HG02642 (cell line): Measurements from ENCODE around the gene CTLA4.

Source experiments
- ATAC-seq: cut with Tn5 transposase; IDR thresholded peaks from one replicate; pipeline ENCODE4 v1.9.1; 2021; ENCODE audit warnings: mild to moderate bottlenecking; ENCODE audit not compliant: unreplicated experiment, poor library complexity

Gene CTLA4

DNA sequence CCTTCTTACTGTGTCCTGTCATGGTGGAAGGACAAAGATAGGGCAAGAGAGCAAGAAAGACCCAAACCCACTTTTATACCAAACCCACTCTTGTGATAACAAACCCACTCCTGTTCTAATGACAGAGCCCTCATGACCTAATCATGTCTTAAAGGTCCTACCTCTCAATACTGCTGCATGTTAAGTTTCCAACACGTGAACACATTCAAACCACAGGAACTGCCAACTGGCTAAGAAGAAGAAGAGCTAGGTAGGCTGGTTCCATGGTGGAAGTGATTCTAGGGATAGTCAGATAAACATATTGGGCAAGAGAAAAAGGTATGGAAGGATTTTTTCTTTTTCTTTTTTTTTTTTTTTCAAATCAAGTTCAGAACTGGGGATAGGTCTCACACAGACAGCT, 22.0 kb downstream of the CTLA4 start:
- no peak for ATAC-seq

GRCh38 chr2:203889944-203890343, 22.4 kb downstream of the CTLA4 start:
- no peak for ATAC-seq

DNA sequence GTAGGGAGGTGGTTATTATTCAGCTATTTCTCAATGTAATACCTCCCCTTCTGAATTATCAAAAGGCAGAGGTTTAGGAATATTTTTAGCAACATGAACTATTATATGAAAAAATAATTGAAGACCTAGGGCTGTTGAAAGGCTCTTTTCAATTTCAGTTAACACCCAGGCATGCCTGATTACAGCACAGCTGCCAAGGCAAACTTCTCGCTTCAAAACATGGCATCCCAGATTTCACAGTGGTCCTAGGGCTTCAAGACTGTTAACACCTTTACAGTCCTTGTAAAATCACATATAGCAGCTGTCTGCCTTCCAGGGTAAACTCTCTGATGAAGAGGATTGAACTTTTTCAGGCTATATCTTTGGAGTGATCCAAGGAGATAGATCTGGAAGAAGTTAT, 23.2 kb downstream of the CTLA4 start:
- ATAC-seq = no peak

DNA sequence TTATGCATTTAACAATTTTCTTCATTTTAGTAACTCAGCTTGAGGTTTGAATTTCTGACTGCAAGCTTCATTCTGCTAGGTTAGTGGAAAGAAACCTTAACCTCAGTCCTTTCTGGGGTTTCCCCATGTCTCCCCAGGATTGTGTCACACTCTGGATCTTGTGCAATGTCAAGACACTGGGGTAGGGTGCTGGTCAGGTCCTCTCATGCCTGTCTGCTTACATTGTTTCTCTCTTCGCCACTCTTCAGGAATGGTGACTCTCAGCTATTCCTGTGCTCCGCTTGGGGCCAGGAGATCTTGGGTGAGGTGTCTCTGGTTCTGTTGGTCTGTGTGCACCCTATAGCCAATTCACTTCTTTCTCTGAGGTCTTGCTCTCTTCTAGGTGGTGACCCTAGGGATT, 23.9 kb downstream of the CTLA4 start:
- no peak for ATAC-seq

GRCh38 chr2:203892207-203892606, 24.6 kb downstream of the CTLA4 start:
- no peak for ATAC-seq

GRCh38 chr2:203893401-203893800, 25.8 kb downstream of the CTLA4 start:
- ATAC-seq = no peak

GRCh38 chr2:203893840-203894239, 26.3 kb downstream of the CTLA4 start:
- no peak for ATAC-seq

- ATAC-seq = no peak
These were observed 26.7 kb downstream of the CTLA4 start for GRCh38 chr2:203894262-203894661.

- ATAC-seq = no peak
These were observed 30.0 kb downstream of the CTLA4 start for GRCh38 chr2:203897544-203897943.

- no peak for ATAC-seq
These were observed 31.1 kb downstream of the CTLA4 start for GRCh38 chr2:203898657-203899056.

DNA sequence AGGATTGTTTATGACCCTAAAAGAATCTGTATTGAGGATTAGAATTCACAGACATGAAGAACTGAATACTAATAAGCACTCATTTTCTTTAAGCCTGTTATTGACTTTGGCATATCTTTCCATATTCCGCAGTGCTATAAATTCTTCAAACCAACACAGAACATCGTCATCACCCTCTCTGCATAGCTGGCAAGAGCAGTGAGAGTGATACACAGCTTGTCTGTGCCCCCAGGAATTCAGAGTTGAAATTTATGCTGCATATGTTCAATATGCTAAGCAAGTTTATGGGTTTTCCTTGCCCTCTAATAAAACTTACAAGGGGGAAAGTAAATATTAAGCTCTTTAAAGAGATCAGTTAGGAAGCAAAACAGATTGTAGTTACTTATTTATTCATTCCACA, 32.7 kb downstream of the CTLA4 start:
- ATAC-seq = no peak

DNA sequence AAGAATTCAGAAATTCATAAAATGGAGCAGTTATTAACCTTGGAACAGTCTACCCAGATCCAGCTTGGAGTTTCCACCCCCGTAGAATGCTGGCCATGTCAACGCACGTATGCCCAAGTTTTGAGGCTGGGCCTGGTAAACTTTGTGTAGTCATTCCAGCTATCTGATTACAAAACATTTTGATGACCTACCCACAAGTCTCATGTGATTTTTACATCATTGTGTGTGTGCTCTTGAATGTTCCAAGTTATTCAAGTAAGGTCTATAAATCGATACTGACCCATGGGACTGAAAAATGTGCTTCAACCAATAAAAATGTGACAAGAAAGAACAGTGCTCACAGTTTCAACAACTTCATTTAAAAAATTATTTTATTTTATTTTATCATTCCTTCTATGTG, 36.5 kb downstream of the CTLA4 start:
- ATAC-seq = no peak

- no peak for ATAC-seq
These were observed 38.1 kb downstream of the CTLA4 start for GRCh38 chr2:203905656-203906055.

DNA sequence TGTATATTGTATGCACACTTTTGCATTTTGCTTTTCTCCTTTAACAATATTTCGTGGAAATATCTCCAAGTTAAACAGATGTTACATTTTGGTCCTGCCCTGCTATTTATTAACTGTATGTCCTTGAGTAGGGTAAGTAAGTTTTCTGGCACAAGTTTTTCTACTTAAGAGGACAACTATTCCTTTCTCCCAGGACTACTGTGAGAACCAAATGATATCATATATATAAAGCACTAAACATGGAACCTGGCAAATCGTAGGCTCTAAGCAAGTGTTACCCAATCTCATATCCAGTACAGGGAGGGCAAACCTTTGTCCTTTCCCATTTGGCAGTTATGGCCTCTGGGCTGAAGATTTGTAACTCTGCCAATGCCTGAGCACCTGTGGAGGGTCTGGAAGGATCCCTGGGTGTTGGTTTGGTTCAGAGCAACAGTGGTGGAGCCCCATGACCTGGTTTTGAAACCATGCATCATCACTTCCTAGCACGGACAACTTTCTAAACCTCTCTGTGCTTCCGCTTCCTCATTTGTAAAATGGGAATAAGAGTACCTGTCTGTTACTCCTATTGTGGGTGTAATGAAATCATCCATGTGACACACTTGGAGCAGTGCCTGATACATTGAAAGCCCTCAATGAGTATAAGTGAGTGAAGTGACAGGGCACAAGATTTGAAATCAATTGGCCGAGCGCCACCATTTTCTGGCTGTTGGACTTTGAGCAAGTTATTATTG, 40.7 kb downstream of the CTLA4 start:
- ATAC-seq = no peak

DNA sequence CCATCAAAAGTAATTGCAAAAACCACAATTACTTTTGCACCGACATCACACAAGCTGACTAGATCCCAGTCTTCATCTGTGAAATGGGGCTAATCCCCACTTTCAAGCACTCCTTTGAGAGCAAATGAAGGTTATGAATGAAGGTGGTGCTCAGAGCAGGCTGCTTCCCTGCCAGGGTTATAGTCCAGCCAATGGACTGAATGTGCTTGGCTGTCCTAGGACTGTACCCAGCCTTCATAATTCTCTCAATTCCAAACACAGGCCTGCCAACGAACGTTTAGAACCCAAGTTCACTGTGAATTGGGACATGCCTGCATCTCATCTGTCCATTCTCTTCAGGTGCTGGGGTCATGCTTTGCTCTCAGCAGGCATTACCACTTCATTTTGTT, 41.2 kb downstream of the CTLA4 start:
- ATAC-seq = no peak

DNA sequence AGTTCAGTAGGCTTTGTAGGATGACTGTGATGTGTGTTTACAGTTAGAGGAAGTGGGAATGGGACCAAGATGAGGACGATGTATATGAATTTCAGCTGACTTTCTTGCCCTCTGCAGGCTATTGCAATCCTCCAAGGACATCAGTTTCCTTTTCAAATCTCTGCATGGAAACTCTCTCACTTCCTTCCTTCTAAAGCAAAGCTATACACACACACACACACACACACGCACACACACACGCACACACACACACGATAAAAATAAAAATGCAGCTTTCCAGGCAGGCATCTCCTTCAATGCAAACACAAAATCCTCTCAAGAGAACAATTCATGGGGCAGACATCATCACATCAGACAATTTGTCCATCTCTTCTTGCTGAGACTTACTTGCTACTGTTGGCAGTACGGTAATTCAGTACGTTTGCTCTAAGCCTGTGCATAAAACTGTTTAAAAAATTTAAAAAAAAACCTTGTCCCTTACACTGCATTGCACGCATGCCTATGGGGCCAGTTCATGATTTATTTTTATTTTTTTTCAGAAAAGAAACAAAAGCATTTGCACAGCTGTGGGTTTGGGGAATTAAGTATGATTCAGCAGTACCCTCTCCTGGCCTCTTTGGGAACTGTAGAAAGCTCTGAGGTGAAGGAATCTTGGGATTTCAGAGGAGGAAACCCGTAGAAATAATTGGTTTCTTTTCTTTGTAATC, 41.8 kb downstream of the CTLA4 start:
- no peak for ATAC-seq

DNA sequence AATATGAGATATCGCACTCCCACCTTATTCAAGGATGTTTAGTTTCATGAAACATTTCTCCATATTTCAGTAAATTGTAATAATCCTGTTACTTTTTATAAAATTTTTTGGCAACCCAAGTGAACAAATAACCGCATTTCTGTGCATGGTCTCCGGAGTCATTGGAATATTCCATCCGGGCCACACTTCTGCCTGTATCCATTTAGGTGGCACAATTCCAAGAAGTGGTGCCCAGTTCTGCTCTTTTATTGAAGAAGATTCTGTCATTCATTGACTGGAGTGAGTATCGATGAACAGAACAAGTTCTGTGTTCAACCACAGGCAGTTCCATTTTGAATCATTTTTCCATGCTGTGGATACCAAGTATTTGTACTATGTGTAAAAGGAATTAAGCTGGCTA, 42.4 kb downstream of the CTLA4 start:
- ATAC-seq = no peak

- no peak for ATAC-seq
These were observed 46.4 kb downstream of the CTLA4 start for GRCh38 chr2:203913947-203914346.

DNA sequence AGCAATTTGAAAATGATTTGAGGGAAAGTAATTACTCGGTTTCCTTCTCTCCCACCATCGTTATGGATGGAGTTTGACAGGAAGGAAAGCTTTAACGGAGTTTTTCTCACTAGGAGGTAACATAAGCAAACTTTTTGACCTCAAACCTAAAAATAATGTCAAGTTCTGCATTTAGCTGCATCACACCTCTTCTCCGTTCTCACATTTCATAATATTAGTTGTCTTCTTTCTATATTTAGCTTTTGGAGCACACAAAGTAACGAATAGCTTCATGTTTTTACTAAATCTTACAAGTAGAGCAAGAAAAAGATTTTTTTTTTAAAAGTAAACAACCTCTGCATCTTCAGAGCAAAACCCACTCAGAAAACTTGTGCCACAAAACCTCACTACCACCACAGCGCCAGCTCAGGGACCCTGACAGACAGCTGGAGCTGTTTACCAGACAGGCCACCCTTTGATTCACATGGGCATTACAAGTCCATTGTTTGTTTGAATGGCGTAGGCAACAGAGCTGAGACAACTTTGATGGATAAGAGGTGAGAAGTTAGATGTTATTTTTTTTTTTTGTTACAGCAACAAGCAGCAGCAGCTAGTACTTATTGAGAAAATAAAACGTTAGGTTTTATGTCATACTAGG, 47.1 kb downstream of the CTLA4 start:
- ATAC-seq = no peak

DNA sequence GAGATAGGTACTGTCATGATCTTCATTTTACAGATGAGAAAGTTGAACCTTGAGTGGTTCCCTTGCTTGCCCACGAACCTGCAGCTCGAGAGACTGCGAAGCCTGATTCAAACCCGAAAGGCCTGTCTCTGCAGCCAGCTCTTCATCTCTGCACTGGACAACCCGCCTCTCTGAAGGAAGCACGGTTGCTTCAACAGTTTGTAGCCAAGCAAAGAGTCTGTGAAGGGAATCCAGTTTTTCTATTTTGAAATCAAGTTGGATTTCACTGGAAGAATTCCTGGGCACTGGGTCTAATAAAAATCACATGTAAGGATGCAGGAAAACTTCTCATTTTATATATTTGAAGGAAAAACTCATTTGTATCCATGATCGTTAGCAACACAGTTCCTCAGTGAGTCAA, 47.7 kb downstream of the CTLA4 start:
- ATAC-seq = no peak

- no peak for ATAC-seq
These were observed 49.2 kb downstream of the CTLA4 start for GRCh38 chr2:203916756-203917155.

DNA sequence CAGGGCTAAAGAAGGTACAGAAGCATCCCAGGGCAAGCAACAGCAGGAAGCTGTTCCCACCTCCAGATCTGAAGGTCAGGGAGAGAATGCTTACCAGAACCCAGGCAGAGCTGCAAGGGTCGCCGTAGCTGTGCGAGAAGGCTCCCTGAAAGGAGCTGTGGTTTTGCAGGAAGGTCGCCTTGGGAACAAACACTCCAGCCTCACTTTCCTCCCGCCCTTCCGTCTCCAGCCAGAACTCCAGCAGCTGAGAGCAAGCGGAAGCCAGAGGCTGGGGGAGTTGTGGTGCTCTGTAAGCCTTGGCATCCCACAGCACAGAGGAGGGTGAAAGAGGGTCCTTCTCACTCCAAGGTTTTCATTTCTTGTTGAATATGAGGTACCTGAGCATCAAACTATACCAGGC, 50.7 kb downstream of the CTLA4 start:
- no peak for ATAC-seq
